ENCODE measurements around the gene ZNF773. TPM values are rescaled to one million over a fixed set of nuclear protein-coding genes. Genes with fewer than 3 reads are reported as not detected.
"Not testable (repeated sequence)": the region's sequence is repeated elsewhere in the genome, so short reads cannot be mapped to it uniquely, and the experiment has no call there.

The ZNF773 gene
- total RNA-seq, 4 donors from 2014 or later = 6.3 to 10.7 (median 9.7) TPM

DNA sequence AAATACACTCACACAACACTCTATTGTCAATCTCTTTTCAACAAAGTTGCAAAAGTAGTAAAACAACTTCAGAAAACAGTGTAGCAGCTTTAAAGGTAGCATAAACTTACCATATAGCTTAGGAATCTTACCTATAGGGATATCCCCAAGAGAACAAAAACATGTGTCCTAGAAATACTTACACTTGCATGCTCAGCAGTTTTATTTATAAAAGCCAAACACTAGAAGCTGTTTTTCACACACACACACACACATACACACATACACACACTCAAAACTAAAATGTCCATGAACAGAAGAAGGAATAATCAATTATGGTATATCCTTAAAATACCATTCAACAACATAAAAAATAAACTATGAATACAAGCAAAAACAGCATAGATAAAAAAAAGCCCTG lies 11.7 kb downstream of the ZNF773 start:
- TF ChIP-seq POLR2A (IDR thresholded peaks at IDR 0.05) = no peak
- TF ChIP-seq, protein P1, sequence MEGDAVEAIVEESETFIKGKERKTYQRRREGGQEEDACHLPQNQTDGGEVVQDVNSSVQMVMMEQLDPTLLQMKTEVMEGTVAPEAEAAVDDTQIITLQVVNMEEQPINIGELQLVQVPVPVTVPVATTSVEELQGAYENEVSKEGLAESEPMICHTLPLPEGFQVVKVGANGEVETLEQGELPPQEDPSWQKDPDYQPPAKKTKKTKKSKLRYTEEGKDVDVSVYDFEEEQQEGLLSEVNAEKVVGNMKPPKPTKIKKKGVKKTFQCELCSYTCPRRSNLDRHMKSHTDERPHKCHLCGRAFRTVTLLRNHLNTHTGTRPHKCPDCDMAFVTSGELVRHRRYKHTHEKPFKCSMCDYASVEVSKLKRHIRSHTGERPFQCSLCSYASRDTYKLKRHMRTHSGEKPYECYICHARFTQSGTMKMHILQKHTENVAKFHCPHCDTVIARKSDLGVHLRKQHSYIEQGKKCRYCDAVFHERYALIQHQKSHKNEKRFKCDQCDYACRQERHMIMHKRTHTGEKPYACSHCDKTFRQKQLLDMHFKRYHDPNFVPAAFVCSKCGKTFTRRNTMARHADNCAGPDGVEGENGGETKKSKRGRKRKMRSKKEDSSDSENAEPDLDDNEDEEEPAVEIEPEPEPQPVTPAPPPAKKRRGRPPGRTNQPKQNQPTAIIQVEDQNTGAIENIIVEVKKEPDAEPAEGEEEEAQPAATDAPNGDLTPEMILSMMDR (IDR thresholded peaks at IDR 0.05) = no peak
- Histone ChIP-seq H3K27me3 (no peaks in the 10 kb centered on the region), H3K27ac (no peak overlapping the region), H3K9me3 (peaks cover 0 to 52% (median 13%) of the 10 kb centered on the region in 4 donors), H3K4me1 (no peaks in the 10 kb centered on the region), H3K36me3 (peaks cover 0 to 37% (median 0%) of the 10 kb centered on the region in 3 donors), H3K4me3 (no peak overlapping the region)
- no peak for DNase-seq

DNA sequence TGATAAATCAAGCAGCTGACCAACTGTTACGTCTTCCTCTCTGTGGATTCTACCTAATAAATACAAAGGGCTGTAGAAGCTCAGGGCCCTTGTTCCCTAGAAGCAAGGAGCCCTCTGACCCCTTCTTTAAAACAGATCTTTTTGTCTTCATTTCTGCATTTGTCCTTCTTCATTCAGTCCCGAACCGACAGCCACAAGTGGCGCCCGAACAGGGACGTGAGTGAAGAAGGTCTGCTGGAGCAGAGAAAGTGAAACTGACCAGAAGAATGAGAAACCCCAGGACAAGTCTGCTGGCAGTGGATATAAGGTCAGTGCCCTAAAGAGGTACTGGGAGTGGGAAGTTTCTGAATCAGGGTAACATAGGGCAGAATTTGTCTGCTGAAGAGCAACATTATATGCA lies 13.1 kb downstream of the ZNF773 start:
- H3K27me3 ChIP-seq = no peaks in the 10 kb centered on the region
- no peak for DNase-seq
- peaks cover 0 to 48% (median 12%) of the 10 kb centered on the region in 4 donors for H3K9me3 ChIP-seq
- TF ChIP-seq, protein P1 (IDR thresholded peaks at IDR 0.05) = no peak
- no peak for TF ChIP-seq POLR2A (IDR thresholded peaks at IDR 0.05)
- H3K4me3 ChIP-seq = no peak overlapping the region
- no peak overlapping the region for H3K27ac ChIP-seq
- no peaks in the 10 kb centered on the region for H3K4me1 ChIP-seq
- peaks cover 0 to 34% (median 0%) of the 10 kb centered on the region in 3 donors for H3K36me3 ChIP-seq

DNA sequence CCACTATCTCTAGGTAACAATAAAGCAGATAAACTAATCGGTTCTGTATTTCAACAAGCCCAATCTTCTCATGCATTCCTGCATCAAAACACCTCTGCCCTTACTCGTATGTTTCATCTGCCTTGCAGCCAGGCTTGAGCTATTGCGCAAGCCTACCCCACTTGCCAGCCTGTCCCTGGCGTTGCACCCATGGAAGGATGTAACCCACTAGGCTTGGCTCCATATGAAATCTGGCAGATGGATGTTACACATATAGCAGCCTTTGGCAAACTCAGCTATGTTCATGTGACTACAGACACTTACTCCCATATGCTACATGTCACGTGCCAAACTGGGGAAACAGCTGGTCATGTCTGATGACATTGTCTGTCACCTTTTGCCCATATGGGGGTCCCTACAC lies 15.5 kb downstream of the ZNF773 start:
- H3K27me3 ChIP-seq = no peaks in the 10 kb centered on the region
- DNase-seq = no peak
- no peak overlapping the region for H3K4me3 ChIP-seq
- H3K36me3 ChIP-seq = peaks cover 0 to 27% (median 0%) of the 10 kb centered on the region in 3 donors
- no peak for TF ChIP-seq POLR2A (IDR thresholded peaks at IDR 0.05)
- TF ChIP-seq, protein P1 (IDR thresholded peaks at IDR 0.05) = no peak
- no peaks in the 10 kb centered on the region for H3K4me1 ChIP-seq
- peaks cover 0 to 34% (median 12%) of the 10 kb centered on the region in 4 donors for H3K9me3 ChIP-seq
- no peak overlapping the region for H3K27ac ChIP-seq

DNA sequence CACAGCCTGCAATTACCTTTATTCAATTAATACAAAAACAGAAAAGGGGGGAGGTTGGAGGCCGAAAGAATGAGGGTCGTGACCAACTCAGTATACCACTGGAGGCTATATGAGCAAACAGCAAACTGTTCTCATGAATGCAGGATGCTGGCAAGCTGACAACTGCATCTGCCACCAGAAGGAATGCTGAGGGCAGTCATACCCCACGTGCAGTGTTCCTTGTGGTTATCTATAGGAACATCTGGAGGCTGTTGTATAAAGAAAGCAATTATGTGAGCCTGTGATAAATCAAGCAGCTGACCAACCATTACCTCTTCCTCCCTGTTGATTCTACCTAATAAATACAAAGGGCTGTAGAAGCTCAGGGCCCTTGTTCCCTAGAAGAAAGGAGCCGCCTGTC lies 18.3 kb downstream of the ZNF773 start:
- H3K4me3 ChIP-seq, H3K27ac ChIP-seq, H3K27me3 ChIP-seq, H3K4me1 ChIP-seq, DNase-seq: not testable (repeated sequence)
- Histone ChIP-seq H3K9me3 (peaks cover 0 to 18% (median 8%) of the 10 kb centered on the region in 4 donors), H3K36me3 (peaks cover 0 to 27% (median 0%) of the 10 kb centered on the region in 3 donors)

DNA sequence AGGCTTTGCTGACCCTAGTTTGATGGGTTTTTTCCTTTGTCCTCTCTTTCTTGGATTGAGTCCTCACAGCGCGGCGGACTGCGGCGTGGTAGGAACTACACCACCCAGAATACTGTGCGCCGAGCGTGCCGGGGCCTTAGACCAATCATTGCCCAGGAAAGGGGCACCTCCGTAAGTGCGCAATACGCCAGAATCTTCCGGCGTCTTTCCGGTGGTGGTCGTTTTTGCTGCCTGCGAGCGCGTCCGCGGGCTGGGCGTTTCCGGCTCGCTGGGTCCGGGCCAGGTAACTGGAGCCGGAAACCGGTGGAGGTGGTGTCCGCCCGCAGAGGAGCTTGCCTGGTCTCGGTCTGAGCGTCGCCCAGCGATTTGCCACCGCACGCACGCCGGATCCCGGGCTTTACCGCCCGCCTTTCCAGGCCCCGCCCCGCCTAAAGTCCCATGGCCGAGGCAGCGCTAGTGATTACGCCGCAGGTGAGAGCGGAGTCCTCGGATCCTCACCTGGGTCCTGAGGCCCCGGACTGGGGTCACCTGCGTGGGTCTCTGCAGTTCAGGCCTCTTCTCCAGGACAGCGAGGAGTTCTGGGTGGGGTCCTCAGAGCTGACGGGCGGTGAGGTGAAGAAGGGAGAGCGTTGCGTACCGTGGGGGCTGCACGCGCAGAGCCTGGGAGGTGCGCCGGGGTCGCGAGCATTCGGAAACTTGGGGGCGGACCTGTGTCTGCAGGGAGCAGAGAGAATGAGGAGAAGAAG lies 27.6 kb downstream of the ZNF773 start, which contains the start of gene ZNF549:
ZNF549 (plus strand) TSS at position 221 of the 746 bp plus-strand sequence; CDS start at position 439, 218 bp downstream.
- H3K9me3 ChIP-seq = peaks cover 0 to 24% (median under 1%) of the 10 kb centered on the region in 4 donors
- H3K27me3 ChIP-seq = no peaks in the 10 kb centered on the region
- peaks cover 0 to 8% (median 0%) of the 10 kb centered on the region in 4 donors for H3K4me1 ChIP-seq
- peak within 1 kb of the TSS; percentile 67 to 85 (median 79) for H3K27ac ChIP-seq
- H3K36me3 ChIP-seq = peaks cover 0 to 16% (median 0%) of the 10 kb centered on the region in 3 donors
- DNase-seq = peak; percentile 88 to 95 (median 91)
- TF ChIP-seq POLR2A (IDR thresholded peaks at IDR 0.05) = no peak
- TF ChIP-seq, protein P1 (IDR thresholded peaks at IDR 0.05) = no peak
- H3K4me3 ChIP-seq = peak within 1 kb of the TSS; percentile 79 to 93 (median 86)

DNA sequence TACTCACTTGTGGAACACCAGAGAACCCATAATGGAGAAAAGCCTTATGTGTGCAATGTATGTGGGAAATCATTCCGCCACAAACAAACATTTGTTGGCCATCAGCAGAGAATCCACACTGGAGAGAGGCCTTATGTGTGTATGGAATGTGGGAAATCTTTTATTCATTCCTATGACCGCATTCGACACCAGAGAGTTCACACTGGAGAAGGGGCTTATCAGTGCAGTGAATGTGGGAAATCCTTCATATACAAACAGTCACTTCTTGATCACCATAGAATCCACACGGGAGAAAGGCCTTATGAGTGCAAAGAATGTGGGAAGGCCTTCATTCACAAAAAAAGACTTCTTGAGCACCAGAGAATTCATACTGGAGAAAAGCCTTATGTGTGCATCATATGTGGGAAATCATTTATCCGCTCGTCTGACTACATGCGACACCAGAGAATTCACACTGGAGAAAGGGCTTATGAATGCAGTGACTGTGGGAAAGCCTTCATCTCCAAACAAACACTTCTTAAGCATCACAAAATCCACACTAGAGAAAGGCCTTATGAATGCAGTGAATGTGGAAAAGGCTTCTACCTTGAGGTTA lies 38.3 kb downstream of the ZNF773 start:
- H3K4me1 ChIP-seq = no peaks in the 10 kb centered on the region
- H3K27me3 ChIP-seq = no peaks in the 10 kb centered on the region
- H3K27ac ChIP-seq = no peak overlapping the region
- H3K36me3 ChIP-seq = peaks cover 0 to 84% (median 3%) of the 10 kb centered on the region in 3 donors
- no peak overlapping the region for H3K4me3 ChIP-seq
- H3K9me3 ChIP-seq = peaks cover 0 to 98% (median 47%) of the 10 kb centered on the region in 4 donors
- TF ChIP-seq, protein P1 (IDR thresholded peaks at IDR 0.05) = no peak
- TF ChIP-seq POLR2A (IDR thresholded peaks at IDR 0.05) = no peak
- no peak for DNase-seq
